K562 (cell line): ENCODE data around the gene TMC4. TPM values are rescaled to one million over a fixed set of nuclear protein-coding genes. Genes with fewer than 3 reads are reported as not detected.

ENCODE experiments used
- ATF7 ChIP-seq: fragments of 450-650 bp; IDR thresholded peaks from 2 replicates; pipeline ENCODE4 v1.7.1; 2014; ENCODE audit warnings: mild to moderate bottlenecking, moderate library complexity
- FIP1L1 ChIP-seq: fragments of 200-400 bp; formaldehyde crosslinking; IDR thresholded peaks from 2 replicates; pipeline ENCODE4 v1.6.1; 2018; ENCODE audit warnings: mild to moderate bottlenecking, low read depth, low read length; ENCODE audit not compliant: poor library complexity, severe bottlenecking
- GMEB1 ChIP-seq: fragments of 250-450 bp; sonication (Bioruptor Pico); IDR thresholded peaks from 2 replicates; pipeline ENCODE4 v1.4.0; 2020; ENCODE audit warnings: mild to moderate bottlenecking
- HMGN3 ChIP-seq: IDR thresholded peaks from 2 replicates; pipeline ENCODE4 v1.6.1; 2011; ENCODE audit warnings: borderline replicate concordance, low read depth, mild to moderate bottlenecking, mixed read lengths, low read length; ENCODE audit not compliant: insufficient read length; ENCODE audit errors: extremely low read depth
- IRF2 ChIP-seq: sonication (generic); formaldehyde crosslinking; IDR thresholded peaks from 2 replicates; pipeline ENCODE4 v1.8.1; 2022; ENCODE audit warnings: mild to moderate bottlenecking, missing genetic modification reagents
- KLF1 ChIP-seq: fragments of 450-650 bp; IDR thresholded peaks from 2 replicates; pipeline ENCODE4 v1.6.1; 2016; ENCODE audit warnings: missing genetic modification characterization, missing compliant biosample characterization
- MTA3 ChIP-seq: fragments of 450-650 bp; formaldehyde crosslinking; IDR thresholded peaks from 2 replicates; pipeline ENCODE4 v1.6.1; 2017; ENCODE audit warnings: mild to moderate bottlenecking, borderline replicate concordance
- NFRKB ChIP-seq: fragments of 450-650 bp; IDR thresholded peaks from 2 replicates; pipeline ENCODE4 v1.6.1; 2016; ENCODE audit warnings: low read depth
- NR0B1 ChIP-seq: fragments of 450-650 bp; IDR thresholded peaks from one replicate; pipeline ENCODE4 v1.6.1; 2018; ENCODE audit warnings: mild to moderate bottlenecking, moderate library complexity; ENCODE audit not compliant: partially characterized antibody
- NR1H2 ChIP-seq: sonication (generic); formaldehyde crosslinking; IDR thresholded peaks from 2 replicates; pipeline ENCODE4 v1.4.0; 2020; ENCODE audit warnings: mild to moderate bottlenecking, missing genetic modification reagents
- NRF1 ChIP-seq, 2 experiments: fragments of 450-650 bp; IDR thresholded peaks in 1 of 2; conservative IDR thresholded peaks in 1 of 2; 2 replicates each; pipeline ENCODE4 v1.6.1; 2014; ENCODE audit warnings: mild to moderate bottlenecking in 2 of 2
- PTBP1 ChIP-seq: fragments of 200-400 bp; formaldehyde crosslinking; IDR thresholded peaks from 2 replicates; pipeline ENCODE4 v1.6.1; 2017; ENCODE audit warnings: low read depth, low read length
- RCOR1 ChIP-seq, 2 experiments: IDR thresholded peaks; 2 replicates each; pipeline ENCODE4 v1.6.1; 2012; ENCODE audit warnings: low read depth in 2 of 2, low read length in 2 of 2, borderline replicate concordance in 1 of 2, improper control_type of control experiment in 1 of 2
- SMAD4 ChIP-seq: fragments of 250-450 bp; sonication (Bioruptor Pico); conservative IDR thresholded peaks from 2 replicates; pipeline ENCODE4 v1.8.0; 2021; ENCODE audit warnings: inconsistent platforms, mild to moderate bottlenecking, moderate library complexity
- ZBTB7A ChIP-seq: IDR thresholded peaks from 2 replicates; pipeline ENCODE4 v1.6.1; 2011; ENCODE audit warnings: low read depth, mild to moderate bottlenecking, low read length, moderate library complexity, borderline replicate concordance; ENCODE audit not compliant: control insufficient read depth
- ZFPM2 ChIP-seq: fragments of 250-450 bp; sonication (Bioruptor Pico); IDR thresholded peaks from 2 replicates; pipeline ENCODE4 v1.5.1; 2022; ENCODE audit warnings: mild to moderate bottlenecking
- ZNF609 ChIP-seq: sonication (generic); formaldehyde crosslinking; IDR thresholded peaks from 2 replicates; pipeline ENCODE4 v1.8.1; 2023; ENCODE audit warnings: missing genetic modification reagents, mild to moderate bottlenecking, borderline replicate concordance
- polyA plus RNA-seq, 8 experiments: library from polyadenylated mRNA; depleted of rRNA in 4 of 8; stranded (reverse) in 5 of 8; unstranded in 3 of 8; fragments of >200 nt; fragmentation: Nextera tagmentation in 2 of 8; fragmentation: Illumina TruSeq in 1 of 8; extraction: Ambion mirVana in 2 of 8; extraction: Trizol in 1 of 8; gene quantifications; 2 replicates each; pipeline versions ENCODE4 v1.2.1 to v1.2.3, GENCODE V29; 2011 to 2014; ENCODE audit warnings: inconsistent platforms in 1 of 8, missing spikeins in 1 of 8
- total RNA-seq, 7 experiments: library from RNA; depleted of rRNA in 6 of 7; stranded (reverse); fragments of >200 nt in 6 of 7; fragmentation: Illumina TruSeq in 2 of 7; extraction: Trizol in 2 of 7; gene quantifications; 2 replicates each; pipeline versions ENCODE4 v1.2.1 to v1.2.3, GENCODE V29; 2011 to 2021; ENCODE audit warnings: low replicate concordance in 1 of 7
- TF ChIP-seq, protein P1 (sequence below): fragments of 450-650 bp; conservative IDR thresholded peaks from 2 replicates; pipeline ENCODE4 v1.6.1; 2016; ENCODE audit warnings: missing genetic modification characterization, low read depth, mild to moderate bottlenecking, control low read depth, missing compliant biosample characterization

Gene TMC4
- total and polyA plus RNA-seq, 9 of the 15 experiments (the other 6 are each of a cell fraction or from before 2014, with no cell fraction given) = 0.12 to 0.79 (median 0.36) TPM; not detected in 2

GRCh38 chr19:54189145-54189734 is 16.3 kb upstream of the TMC4 start, which contains the start of gene MBOAT7 (continued):
- TF ChIP-seq RCOR1 (IDR thresholded peaks at IDR 0.05; ENCODE audit: borderline replicate concordance in 1 of 2, low read depth in 2 of 2, low read length in 2 of 2) = no peak
- TF ChIP-seq IRF2 (CRISPR knock-in tag) = no peak
- TF ChIP-seq SMAD4 (CRISPR knock-in tag) = peak; percentile 80
- peak; percentile 66 for TF ChIP-seq HMGN3
- 0 out of 2 replicates have a peak, but pooled peaks have one; percentile 45 for TF ChIP-seq NR1H2
- TF ChIP-seq FIP1L1 = peak; percentile 17
- 0 out of 2 replicates have a peak, but pooled peaks have one; percentile 26 for TF ChIP-seq ZFPM2 (CRISPR knock-in tag)
- peak; percentile 83 to 86; a peak in 2 of 4 replicates for TF ChIP-seq NRF1 (conservative IDR thresholded peaks at IDR 0.05 in 1 of 2, IDR thresholded peaks at IDR 0.05 in 1 of 2)
- no peak; the same call in 1 of the 2 replicates for TF ChIP-seq ATF7
- no peak for TF ChIP-seq PTBP1
- TF ChIP-seq, protein P1, sequence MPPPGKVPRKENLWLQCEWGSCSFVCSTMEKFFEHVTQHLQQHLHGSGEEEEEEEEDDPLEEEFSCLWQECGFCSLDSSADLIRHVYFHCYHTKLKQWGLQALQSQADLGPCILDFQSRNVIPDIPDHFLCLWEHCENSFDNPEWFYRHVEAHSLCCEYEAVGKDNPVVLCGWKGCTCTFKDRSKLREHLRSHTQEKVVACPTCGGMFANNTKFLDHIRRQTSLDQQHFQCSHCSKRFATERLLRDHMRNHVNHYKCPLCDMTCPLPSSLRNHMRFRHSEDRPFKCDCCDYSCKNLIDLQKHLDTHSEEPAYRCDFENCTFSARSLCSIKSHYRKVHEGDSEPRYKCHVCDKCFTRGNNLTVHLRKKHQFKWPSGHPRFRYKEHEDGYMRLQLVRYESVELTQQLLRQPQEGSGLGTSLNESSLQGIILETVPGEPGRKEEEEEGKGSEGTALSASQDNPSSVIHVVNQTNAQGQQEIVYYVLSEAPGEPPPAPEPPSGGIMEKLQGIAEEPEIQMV (tag) = peak; percentile 98
- no peak for TF ChIP-seq KLF1 (tag)
- TF ChIP-seq NR0B1 = no peak
- 0 out of 2 replicates have a peak, but pooled peaks have one; percentile 15 for TF ChIP-seq GMEB1 (CRISPR knock-in tag)
- TF ChIP-seq MTA3 = peak; percentile 77
- TF ChIP-seq NFRKB = no peak
- TF ChIP-seq ZBTB7A = peak; percentile 79; the same call in 1 of the 2 replicates
- no peak for TF ChIP-seq ZNF609
